ENCODE measurements around the gene SETD4. TPM values are rescaled to one million over a fixed set of nuclear protein-coding genes. Genes with fewer than 3 reads are reported as not detected.

Gene SETD4
- total and polyA plus RNA-seq, 11 donors = 4.5 to 12.7 (median 10.4) TPM

DNA sequence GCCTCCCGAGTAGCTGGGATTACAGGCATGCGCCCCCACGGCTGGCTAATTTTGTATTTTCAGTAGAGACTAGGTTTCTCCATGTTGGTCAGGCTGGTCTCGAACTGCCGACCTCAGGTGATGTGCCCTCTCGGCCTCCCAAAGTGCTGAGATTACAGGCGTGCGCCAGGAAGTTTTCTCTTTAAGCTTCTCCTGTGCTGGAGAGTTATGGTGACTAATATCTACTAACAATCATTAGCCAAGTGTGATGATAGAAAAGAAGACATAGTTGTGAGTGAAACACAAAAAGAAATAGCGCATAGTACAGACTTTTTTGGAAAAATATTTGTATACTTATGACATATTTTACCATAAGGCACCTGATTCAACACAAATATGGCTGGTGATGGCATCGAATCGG lies 56.5 kb downstream of the SETD4 start:
- no peak for TF ChIP-seq POLR2A (IDR thresholded peaks at IDR 0.05)
- TF ChIP-seq, protein P1, sequence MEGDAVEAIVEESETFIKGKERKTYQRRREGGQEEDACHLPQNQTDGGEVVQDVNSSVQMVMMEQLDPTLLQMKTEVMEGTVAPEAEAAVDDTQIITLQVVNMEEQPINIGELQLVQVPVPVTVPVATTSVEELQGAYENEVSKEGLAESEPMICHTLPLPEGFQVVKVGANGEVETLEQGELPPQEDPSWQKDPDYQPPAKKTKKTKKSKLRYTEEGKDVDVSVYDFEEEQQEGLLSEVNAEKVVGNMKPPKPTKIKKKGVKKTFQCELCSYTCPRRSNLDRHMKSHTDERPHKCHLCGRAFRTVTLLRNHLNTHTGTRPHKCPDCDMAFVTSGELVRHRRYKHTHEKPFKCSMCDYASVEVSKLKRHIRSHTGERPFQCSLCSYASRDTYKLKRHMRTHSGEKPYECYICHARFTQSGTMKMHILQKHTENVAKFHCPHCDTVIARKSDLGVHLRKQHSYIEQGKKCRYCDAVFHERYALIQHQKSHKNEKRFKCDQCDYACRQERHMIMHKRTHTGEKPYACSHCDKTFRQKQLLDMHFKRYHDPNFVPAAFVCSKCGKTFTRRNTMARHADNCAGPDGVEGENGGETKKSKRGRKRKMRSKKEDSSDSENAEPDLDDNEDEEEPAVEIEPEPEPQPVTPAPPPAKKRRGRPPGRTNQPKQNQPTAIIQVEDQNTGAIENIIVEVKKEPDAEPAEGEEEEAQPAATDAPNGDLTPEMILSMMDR (IDR thresholded peaks at IDR 0.05) = no peak
- Histone ChIP-seq H3K4me1 (no peaks in the 10 kb centered on the region), H3K36me3 (no peaks in the 10 kb centered on the region), H3K27me3 (peaks cover 0 to 14% (median 0%) of the 10 kb centered on the region in 9 donors), H3K4me3 (no peak overlapping the region), H3K9me3 (no peaks in the 10 kb centered on the region), H3K27ac (no peak overlapping the region)
- DNase-seq (no peak), ATAC-seq (no peak)
- intact Hi-C loops (cut with DNase I) = no loop called here
- 91 to 95% (median 93%) methylated on average over 11 of the region's 11 CpGs for WGBS, 4 donors

DNA sequence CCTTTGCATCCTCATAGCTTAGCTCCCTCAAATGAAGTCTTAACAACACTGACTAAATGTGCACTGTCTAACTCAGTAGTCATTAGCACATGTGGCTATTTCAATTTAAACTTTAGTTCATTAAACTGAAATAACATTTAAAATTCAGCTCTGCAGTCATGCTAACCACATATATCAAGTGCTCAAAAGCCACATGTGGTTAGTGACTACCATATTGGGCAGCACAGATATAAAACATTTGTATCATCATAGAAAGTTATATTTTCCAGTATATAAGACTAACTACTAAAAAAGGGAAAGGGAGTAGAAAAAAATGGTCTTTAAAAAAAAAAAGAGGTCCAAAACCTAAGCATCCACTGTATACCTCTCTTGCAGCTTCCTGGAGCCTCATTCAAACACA lies 64.1 kb downstream of the SETD4 start:
- H3K9me3 ChIP-seq = no peaks in the 10 kb centered on the region
- TF ChIP-seq, protein P1 (IDR thresholded peaks at IDR 0.05) = no peak
- TF ChIP-seq POLR2A (IDR thresholded peaks at IDR 0.05) = no peak
- ATAC-seq (no peak), DNase-seq (no peak)
- H3K4me1 ChIP-seq = no peaks in the 10 kb centered on the region
- H3K27ac ChIP-seq = no peak overlapping the region
- H3K36me3 ChIP-seq = no peaks in the 10 kb centered on the region
- peaks cover 0 to 41% (median 0%) of the 10 kb centered on the region in 9 donors for H3K27me3 ChIP-seq
- H3K4me3 ChIP-seq = no peak overlapping the region
- intact Hi-C loops (cut with DNase I) = no loop called here

DNA sequence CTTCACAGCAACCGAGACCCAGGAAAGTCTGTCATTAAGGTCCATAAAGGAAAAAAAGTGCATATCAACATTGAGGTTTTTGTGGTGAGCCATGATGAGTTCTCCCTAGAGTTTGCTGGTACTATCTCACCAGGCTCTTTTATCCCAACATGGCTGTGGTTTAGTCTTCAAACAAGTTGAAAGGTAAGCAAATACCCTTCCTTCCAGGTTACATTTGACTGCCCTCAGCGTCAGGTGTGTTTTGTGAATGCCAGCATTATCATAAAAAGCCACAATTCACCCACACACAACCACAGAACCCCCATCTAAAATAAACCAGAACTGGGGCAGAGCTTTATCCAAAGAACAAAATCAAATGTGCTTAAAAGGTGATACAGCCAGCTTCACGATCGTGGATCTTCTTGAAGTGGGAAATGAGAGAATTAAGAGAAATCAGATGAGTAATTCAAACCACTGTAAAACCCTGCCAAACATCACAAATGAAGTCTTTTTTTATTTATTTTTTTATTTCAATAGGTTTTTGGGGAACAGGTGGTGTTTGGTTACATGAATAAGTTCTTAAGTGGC lies 64.7 kb downstream of the SETD4 start:
- Histone ChIP-seq H3K4me1 (no peaks in the 10 kb centered on the region), H3K36me3 (no peaks in the 10 kb centered on the region), H3K27ac (no peak overlapping the region), H3K9me3 (no peaks in the 10 kb centered on the region), H3K4me3 (no peak overlapping the region), H3K27me3 (peaks cover 0 to 38% (median 0%) of the 10 kb centered on the region in 9 donors)
- 69 to 89% (median 83%) methylated on average over 4 of the region's 4 CpGs for WGBS, 4 donors
- DNase-seq = no peak
- no peak for ATAC-seq
- no peak for TF ChIP-seq POLR2A (IDR thresholded peaks at IDR 0.05)
- TF ChIP-seq, protein P1 (IDR thresholded peaks at IDR 0.05) = no peak
- intact Hi-C loops (cut with DNase I) = no loop called here

DNA sequence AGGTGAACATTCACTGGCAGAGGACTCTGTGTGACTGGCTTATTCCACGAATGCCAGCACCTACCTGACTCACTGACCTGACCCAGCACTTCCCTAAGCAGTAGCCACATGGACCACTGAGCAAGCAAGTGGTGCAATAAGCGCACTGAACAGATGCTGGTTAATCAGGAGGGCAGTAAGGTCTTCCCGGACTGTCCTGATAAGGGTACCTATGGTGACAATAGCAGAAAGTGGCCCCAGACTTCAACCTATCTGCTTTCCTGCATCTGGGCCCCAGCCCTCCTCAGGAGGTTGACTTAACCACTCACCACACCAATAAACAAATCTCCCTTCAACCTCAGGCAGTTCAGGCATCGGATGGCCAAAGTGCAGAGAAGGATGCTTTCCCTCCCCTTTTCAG lies 65.7 kb downstream of the SETD4 start:
- peaks cover 0 to 35% (median 0%) of the 10 kb centered on the region in 9 donors for H3K27me3 ChIP-seq
- ATAC-seq = no peak
- 39 to 57% (median 43%) methylated on average over 2 to 4 of the region's 4 CpGs for WGBS, 4 donors

More for the DNA sequence above, 65.7 kb downstream of the SETD4 start:
- Histone ChIP-seq H3K9me3 (no peaks in the 10 kb centered on the region), H3K27ac (no peak overlapping the region), H3K4me1 (no peaks in the 10 kb centered on the region), H3K36me3 (no peaks in the 10 kb centered on the region), H3K4me3 (no peak overlapping the region)
- intact Hi-C loops (cut with DNase I) = no loop called here
- TF ChIP-seq POLR2A (IDR thresholded peaks at IDR 0.05) = no peak
- TF ChIP-seq, protein P1 (IDR thresholded peaks at IDR 0.05) = no peak
- DNase-seq = no peak
